Stimulated activated CD8-positive, alpha-beta memory T cell treated with anti-CD3 and anti-CD28 coated beads, Interleukin-15, amount 100 ng/mL, for 1 hour (primary cell): ENCODE data around the gene ENPP7.
"Not testable (repeated sequence)": the region's sequence is repeated elsewhere in the genome, so short reads cannot be mapped to it uniquely, and the experiment has no call there.

Source experiments
- DNase-seq: peaks from one replicate; pipeline ENCODE4 v3.0.0-alpha.2; 2020; ENCODE audit warnings: low read depth

Gene ENPP7

DNA sequence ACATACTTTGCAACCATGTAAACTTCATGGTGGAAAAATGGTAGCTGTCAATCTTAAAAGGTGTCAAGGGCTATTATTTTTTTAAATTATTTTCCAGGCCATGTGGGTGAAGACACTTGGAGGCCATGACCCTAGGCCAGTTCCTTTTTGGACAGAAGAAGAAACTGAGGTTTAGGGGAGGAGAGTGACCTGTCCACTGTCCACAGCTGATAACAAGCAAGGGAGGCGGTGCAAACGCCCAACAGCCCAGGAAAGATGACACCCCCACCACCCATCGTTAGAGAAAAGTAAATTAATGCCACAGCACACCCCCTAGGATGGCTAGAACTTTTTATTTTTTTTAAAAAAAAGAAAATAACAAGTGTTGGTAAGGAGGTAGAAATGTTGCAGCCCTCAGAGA is 19.2 kb downstream of the ENPP7 start:
- DNase-seq: no peak

DNA sequence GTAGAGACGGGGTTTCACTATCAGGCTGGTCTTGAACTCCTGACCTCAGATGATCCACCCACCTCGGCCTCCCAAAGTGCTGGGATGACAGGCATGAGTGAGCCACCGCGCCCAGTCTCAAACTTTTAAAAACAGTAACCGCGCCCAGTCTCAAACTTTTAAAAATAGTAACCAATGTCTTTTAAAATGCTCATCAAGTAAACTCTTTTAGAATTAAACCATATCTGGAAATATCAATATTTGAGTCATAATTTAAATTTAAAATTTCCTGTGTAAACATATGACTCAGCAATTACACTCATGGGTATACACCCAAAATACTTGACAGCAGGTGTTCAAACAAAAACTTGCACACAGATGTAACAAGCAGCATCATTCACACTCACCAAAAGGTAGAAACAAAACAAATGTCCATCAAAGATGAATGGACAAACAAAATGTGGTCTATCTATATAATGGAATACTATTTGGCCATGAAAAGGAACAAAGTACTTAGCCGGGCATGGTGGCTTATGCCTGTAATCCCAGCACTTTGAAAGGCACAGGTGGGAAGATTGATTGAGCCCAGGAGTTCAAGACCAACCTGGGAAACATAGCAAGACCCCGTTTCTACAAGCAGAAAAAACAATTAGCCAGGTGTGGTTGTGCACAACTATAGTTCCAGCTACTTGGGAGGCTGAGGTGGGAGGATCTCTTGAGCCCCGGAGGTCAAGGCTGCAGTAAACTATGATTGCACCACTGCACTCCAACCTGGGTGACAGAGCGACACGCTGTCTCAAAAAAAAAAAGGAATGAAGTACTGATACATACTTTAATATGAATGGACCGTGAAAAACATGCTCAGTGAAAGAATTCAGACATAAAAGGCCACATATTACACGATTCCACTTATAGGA is 20.2 kb downstream of the ENPP7 start:
- DNase-seq: no peak

DNA sequence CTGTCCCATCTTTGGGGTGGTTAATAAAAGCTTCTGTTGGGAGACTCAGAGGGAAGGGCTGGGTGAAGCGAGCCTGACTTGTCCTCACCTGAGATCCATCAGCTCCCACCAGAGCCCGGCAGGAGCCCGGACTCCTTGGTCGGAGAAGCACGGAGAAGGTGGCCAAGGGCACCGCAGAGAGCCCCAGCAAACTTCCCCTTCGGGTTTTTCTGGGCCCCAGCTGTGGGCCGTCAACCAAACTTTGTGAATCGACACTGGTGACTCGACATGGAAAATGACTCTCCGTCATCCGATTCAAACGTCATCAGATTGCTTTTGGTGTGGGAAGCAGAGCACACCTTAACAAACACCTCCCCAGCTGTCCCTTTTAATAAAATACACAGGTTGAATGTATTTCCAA is 21.4 kb downstream of the ENPP7 start:
- DNase-seq: no peak

DNA sequence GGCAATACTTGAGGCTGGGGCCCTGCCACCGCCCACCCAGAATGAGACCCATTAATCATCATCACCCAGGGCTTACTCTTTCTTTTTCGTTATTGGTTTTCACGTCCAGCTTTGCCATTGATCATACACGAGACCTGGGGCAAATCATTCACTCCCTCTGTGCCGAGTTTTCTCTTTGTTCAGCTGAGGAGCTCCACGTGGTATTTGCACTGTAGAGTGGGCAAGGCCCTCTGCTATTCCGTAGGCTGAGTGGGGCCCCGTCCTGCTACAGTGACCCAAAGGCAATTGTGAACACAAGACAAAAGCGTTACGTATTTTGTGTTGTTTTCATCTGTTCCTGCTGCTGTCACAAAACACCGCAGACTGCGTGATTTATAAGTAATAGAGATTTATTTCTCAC is 23.6 kb downstream of the ENPP7 start:
- DNase-seq: no peak

DNA sequence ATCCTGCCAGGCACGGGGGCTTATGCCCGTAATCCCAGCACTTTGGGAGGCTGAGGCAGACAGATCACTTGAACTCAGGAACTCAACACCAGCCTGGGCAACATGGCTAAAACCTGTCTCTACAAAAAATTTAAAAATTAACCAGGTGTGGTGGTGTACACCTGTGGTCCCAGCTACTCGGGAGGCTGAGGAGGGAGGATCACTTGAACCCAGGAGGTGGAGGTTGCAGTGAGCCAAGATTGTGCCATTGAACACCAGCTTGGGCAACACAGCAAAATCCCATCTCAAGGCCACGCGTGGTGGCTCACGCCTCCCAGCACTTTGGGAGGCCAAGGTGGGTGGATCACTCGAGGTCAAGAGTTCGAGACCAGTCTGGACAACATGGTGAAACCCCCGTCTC is 24.2 kb downstream of the ENPP7 start:
- DNase-seq: not testable (repeated sequence)

DNA sequence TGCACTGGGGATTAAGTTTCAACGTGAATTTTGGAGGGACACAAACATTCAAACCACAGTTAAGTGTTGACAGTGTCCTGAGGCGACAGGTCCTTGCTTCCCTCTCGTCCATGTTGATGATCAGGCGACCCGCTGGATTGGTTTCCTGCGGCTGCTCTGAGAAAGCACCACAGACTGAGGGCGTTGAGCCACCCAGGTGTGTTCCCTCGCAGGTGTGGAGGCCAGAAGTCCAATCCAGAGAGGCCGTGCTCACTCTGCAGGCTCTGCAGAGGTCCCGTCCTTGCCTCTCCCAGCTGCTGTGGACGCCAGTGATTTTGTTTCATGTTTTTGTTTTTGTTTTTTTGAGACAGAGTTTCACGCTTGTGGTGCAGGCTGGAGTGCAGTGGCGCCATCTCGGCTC is 24.8 kb downstream of the ENPP7 start:
- no peak for DNase-seq

DNA sequence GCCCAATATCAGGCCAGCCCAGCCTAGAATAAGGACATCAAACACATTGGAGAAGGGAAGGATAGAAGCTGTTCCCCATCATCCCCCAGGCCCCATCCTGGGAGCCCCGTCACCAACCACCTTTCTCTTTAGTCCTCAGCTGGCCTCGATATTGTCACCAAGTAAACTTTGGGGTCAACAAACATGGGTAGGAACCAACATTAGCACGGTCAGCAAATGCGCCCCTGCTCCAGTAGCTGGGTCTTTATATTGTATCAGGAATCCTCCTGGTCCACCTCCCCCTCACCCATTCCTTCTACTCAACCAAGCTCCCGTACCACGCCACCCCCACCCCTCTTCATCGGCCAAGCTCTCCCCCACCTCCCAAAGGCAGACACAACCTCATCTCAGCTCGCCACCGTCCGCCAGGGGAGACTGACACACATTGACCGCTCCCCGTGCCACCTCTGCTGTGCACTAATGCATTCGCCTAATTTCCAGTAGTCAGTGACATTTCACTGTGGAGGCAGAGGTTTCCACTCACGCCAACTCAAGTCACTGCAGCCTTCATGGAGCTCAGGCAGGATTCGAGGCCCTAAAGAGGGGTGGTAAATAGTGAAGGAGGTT is 26.5 kb downstream of the ENPP7 start:
- no peak for DNase-seq

DNA sequence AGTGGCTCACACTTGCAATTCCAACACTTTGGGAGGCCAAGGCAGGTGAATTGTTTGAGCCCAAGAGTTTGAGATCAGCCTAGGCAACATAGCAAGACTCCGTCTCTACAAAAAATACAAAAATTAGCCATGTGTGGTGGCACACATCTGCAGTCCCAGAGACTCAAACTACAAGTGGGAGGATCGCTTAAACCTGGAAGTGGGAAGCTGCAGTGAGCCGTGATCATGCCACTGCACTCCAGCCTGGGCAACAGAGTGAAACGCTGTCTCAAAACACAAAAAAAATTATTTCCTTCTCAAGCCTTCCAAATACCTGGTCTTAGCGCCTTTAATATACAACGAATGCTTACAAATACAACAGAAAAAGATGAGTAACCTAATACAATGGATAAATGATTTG is 27.5 kb downstream of the ENPP7 start:
- no peak for DNase-seq

DNA sequence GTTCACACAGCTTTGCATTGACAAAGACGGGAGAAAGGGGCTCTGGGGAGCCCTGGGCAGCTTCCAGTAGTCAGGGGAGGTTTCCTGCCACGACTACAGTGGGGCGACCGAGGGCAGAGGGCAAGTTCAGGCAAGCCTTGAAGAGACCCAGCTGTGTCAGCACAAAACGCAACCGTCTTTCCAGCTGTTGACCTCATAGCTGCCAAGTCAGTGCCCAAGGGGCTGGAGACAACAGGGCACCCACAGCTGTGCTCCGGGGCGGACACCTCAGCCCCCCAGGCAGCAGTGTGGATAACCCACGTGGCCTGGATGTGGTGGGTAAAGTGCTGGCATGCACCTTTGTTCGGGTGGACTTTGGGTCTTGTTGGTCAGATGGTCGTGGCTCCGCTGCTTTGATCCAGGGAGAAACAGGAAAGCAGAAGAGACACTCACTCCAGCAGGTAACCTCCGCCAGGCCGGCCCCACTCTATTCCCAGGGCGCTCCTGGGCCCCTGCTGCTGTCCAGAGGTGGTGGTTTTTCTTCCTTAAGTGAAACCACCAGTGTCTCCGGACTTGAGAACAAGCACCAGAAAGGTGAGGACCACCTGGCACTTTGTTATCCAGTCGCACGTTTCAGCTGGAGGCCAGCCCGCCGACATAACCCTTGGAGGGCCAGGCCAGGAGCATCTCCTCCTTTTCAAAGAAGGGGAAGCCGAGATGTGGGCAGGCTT is 29.6 kb downstream of the ENPP7 start:
- DNase-seq: no peak

DNA sequence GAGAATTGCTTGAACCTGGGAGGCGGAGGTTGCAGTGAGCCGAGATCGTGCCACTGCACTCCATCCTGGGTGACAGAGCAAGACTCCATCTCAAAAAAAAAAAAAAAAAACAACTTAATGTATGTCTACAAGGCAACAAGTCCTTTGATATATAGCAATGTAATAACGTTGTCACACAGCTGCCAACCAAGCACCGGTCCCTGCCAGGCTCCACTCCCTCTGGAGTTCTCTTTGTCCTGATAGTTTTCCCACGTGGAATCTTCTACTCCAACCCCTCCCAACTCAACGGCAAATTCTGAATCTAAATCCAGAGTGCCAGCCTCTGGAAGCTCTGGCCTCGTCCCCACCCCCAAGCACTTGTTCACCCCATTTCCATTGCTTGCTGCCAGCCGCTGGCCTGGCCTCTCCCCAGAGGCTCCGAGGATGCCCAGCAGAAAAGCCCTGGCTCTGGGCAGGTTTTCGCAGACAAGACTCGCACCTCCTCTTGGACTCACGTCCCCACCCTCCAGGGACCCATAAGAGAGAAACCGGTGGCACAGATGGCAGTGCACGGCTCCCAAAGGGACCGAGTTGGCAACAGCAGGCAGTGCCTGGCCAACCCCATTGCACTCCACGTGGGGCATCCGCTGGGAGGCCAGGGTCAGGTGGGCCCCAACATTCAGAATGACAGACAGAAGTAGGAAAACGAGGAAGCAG is 31.3 kb downstream of the ENPP7 start:
- DNase-seq: no peak

DNA sequence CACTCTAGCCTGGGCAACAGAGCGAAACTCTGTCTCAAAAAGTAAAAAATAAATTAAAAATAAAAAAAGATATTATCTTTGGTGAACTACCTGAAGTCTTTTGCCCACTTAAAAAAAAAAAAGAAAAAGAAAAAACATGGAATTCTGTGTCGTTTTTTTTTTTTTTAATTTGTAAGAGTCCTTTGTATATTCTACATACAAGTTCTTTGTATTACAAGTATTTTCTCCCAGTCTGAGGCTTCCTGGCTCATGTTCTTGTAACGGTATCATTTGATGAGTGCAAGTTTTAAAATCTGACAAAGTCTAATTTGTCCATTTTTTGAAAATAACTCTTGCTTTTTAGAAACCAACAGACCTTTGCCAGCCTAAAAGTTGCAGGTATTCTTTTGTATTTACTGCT is 35.0 kb downstream of the ENPP7 start:
- no peak for DNase-seq

DNA sequence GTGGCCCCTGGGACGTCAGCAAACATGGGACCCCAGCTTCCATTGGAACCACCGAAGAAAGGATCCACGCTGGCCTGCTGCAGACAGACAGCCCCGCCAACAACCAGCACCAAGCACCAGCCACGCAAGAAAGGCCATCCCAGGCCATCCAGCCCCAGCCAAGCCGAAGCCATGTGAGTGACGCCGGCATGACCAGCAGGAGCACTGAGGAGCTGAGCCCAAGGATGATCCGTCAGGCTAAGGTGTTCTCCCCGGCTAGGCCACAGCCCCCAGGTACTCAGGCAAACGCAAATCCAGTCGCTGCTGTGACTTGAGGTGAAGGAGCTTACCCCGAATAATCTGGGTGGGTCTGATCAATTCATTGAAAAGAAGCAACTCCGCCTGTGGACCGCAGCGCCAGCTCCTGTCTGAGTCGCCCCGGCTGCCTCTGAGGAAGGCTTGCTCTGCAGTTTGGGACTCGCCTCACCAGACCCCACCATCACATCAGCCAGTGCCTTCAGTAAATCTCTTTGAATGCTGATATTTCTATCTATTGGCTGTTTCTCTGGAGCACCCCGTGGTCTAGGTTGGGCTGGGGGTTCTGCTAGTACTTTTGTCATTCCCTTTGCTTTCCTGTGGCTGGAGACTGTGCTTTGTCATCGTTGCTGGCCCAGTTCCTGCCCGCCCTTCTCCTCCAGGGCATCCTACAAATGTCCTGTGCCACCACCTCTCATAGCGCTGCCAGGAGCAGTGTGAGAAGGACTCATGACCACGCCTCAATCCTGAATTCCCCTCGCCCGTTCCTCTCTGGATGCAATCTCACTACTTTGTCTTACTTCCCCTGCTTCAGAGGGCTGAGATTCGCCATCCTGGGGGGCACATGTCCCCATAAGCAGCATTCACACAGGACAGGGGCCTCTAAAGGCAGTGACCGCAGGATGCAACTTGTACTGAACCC is 39.1 kb downstream of the ENPP7 start:
- DNase-seq: no peak

DNA sequence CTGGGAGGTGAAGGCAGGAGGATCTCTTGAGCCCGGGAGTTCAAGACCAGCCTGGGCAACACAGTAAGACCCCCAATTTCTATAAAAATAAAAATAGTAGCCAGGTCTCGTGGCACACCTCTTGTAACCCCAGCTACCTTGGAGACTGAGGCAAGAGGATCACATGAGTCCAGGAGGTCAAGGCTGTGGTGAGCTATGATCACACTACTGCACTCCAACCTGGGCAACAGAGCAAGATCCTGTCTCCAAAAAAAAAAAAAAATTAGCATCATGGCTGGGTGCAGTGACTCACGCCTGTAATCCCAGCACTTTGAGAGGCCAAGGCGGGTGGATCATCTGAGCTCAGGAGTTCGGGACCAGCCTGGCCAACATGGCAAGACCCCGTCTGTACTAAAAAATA is 40.5 kb downstream of the ENPP7 start:
- DNase-seq: no peak

DNA sequence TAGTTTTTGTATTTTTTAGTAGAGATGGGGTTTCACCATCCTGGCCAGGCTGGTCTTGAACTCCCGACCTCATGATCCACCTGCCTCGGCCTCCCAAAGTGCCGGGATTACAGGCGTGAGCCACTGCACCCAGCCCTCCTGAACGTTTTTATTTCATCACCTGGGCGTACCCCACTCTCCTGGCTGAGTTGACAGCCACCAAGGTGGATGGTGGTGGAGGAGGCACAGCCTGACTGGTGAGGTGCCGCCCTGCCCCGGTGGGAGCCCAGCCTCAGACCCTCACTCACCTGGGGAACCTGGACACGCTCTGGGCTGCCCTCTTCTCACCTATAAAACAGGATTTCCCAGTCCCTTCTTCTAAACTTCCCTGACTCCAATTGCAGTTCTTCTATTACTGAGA is 42.0 kb downstream of the ENPP7 start:
- DNase-seq: not testable (repeated sequence)

DNA sequence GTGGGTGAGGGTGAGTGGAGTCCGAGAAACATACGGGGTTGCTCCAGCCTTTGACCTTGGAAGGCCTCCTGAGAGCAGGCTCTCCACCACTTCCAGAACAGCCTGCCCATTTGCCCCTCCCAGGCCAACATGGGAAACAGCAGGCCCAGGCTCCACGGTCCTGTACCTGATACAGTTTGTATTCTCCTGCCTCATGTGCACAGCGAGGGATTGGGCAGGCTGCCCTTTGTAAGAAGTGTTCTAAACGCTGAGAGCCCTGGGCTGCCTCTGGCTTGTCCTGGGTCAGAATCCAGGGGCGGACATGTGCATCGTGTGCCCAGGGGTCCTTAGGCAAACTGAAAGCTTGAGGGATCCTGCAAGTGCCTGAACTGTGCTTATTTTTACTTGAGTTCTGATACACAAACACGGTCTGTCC is 43.8 kb downstream of the ENPP7 start:
- no peak for DNase-seq

DNA sequence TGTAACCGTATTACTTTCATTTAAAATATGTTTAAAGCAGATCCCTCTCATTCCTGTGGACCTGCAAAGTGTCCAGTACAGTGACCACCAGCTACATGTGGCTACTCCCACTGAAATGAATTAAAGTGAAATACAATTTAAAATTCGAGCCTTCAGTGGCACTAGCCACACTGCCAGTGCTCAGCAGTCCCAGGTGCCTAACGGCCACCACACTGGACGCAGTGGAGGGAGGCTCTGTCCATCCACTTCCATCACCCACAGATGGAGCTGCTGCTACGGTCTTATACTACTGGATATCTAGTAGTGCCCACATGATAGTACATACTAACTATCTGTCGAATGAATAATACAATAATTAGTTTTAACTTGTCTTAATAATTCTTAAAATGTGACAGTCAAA is 44.9 kb downstream of the ENPP7 start:
- DNase-seq: no peak

DNA sequence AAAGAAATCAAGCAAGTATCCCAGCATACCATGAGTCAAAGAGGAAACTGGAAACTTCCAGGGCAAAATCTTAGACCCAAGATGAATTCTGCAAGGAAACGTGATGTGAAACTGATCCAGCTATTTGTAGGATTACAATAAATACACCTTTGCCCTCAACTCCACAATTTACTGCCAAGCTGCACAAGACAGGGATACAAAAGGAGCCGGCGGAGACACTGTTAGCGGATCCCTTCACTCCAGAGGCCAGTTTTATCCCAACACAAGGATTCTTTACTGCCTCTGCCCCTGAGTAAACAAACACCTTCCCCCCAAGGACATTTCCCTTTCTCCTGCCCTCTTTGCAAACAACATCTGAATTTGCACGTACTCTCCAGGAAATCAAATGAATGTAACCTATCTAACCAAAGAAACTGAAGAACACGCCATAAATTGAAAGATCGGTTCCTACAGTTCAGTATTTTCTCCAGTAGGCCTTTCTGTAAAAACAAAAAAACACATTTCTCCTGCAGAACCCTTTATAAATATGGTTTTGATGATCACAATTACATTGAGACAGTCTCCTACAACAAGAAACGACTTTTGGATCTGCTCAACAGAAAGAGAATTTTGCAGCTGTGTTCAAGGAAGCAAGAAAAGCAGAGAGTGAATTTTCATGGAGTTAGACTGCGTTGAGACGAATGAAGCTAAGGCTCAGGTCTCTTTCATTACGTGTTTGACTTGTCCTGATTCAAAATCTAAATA is 45.8 kb downstream of the ENPP7 start:
- DNase-seq: no peak

DNA sequence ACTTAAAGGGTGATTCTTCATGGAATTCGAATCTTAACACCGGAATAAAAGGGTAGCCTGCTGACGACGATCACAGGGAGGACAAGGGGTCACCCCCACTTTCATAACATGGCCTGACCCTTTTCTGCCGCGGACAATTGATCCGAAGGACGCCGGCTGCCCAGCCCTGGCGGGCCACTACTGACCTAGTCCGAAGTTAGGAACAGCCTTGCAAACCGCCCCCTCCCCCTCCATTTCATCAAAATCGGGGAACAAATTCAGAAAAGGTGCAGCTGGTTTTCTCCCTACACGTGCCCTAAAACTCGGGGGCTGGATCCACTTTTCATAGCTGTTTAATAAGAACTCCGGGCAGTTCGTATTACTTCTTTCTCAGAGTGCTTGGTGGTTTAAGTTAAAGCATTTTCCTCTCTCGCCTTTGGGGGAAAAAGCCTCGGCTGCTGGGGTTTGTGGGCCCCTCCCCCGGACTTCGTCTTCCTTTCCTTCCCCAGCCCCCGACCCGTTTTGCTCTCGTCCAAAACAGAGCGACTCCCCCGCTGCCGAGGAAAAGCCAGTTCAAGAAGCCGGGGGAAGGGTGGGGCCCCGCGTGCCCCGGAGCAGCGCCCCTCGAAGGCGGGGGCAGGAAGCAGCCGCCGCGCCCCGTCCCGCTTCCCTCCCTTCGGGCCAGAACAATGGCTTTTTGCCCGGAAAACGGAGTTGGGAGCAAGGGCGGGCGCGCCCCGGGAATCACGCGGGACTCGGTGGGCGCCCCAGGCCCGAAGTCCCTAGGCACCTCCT is 46.6 kb downstream of the ENPP7 start:
- DNase-seq: no peak

DNA sequence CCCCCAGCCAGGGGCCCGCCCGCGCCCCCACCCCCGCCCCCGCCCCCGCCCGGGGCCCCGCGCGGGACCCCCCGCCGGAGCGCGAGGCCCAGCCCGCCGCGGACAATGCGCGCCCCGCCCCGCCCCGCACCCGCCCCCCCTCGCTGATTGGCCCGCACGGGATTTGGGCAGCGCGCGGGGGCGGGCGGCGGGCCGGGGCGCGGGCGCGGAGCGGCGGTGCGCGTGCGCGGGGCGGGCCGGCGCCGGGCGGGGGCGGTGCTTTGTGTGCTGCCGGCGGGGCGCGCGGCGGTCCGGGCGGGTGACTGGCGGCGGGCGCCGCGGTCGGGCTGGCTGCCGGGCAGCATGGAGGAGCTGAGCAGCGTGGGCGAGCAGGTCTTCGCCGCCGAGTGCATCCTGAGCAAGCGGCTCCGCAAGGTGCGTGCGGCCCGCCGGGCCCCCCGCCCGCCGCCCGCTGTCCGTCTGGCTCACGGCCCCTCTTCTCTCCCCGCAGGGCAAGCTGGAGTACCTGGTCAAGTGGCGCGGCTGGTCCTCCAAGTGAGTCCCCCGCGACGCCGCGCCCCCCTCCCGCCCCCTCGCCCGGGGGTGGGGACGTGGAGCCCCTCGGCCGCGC is 47.3 kb downstream of the ENPP7 start, which contains the start of gene CBX2:
TSS of gene CBX2 (plus strand) at position 255 of the 610 bp plus-strand sequence. CDS start at position 343, 88 bp downstream.
- DNase-seq: peak; percentile 30
